ENCODE measurements around the gene DYNLT4. TPM values are rescaled to one million over a fixed set of nuclear protein-coding genes. Genes with fewer than 3 reads are reported as not detected.

The DYNLT4 gene
- total RNA-seq, 6 experiments from 2014 or later: 0.26 TPM; not detected in 5

DNA sequence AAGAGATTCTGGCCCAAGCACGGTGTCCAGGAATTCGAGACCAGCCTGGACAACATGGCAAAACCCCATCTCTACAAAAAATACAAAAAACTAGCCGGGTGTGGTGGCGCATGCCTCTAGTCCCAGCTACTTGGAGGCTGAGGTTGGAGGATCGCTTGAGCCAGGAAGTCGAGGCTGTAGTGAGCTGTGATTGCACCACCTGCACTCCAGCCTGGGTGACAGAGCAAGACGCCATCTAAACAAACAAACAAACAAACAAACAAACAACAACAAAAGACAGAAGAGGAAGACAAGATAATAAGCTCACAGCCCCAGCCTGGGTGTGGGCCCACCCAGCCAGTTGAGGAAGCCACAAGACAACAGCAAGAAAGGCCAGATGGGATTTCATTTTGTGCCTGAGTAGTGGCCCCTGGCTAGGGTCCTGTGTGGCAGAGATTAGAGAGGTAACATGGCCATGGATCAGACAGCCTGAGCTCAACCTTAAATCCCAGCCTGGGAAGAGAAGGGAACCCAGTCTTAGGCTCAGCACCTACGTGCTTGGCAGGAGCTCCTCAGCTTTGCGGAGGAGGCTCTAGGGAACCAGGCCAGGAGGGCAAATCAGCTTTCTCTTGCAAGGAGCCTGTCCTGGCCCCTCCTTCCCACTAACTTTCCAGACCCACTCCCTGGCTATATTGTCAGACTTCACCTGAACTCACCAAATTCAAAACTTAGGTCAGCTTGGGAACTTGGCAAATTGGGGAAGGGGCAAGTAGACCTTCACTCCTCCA lies 14.2 kb downstream of the DYNLT4 start:
- WGBS (ENCODE audit: insufficient coverage, low coverage, low lambda C conversion rate, missing lambda C conversion rate): 66% methylated on average over 3 of the region's 9 CpGs
- no peak overlapping the region for H3K4me3 ChIP-seq
- no peaks in the 10 kb centered on the region for H3K9me3 ChIP-seq
- no peaks in the 10 kb centered on the region for H3K4me1 ChIP-seq
- DNase-seq (no peak), ATAC-seq (peak in 2 of 4 donors; percentile 6)
- no peak overlapping the region for H3K27ac ChIP-seq
- no peaks in the 10 kb centered on the region for H3K36me3 ChIP-seq
- intact Hi-C loops (cut with DNase I): loop anchor here in 1 of 2 donors (5.0 kb wide), 1 partner anchor 34 kb away; no protein-coding TSS in a partner anchor
- TF ChIP-seq CTCF (IDR thresholded peaks at IDR 0.05) (no peak), POLR2A (IDR thresholded peaks at IDR 0.05) (no peak)
- no peaks in the 10 kb centered on the region for H3K27me3 ChIP-seq

GRCh38 chr1:44790968-44791801 lies 16.0 kb downstream of the DYNLT4 start:
- Histone ChIP-seq H3K9me3 (no peaks in the 10 kb centered on the region), H3K4me3 (no peak overlapping the region), H3K27ac (no peak overlapping the region), H3K27me3 (no peaks in the 10 kb centered on the region), H3K4me1 (peaks cover 0 to 4% (median 0%) of the 10 kb centered on the region in 4 donors), H3K36me3 (no peaks in the 10 kb centered on the region)
- WGBS (ENCODE audit: insufficient coverage, low coverage, low lambda C conversion rate, missing lambda C conversion rate): 66% methylated on average over 3 of the region's 7 CpGs
- ATAC-seq: no peak
- DNase-seq: no peak
- intact Hi-C loops (cut with DNase I): loop anchor here in 1 of 2 donors (5.0 kb wide), 1 partner anchor 36 kb away; no protein-coding TSS in a partner anchor
- TF ChIP-seq POLR2A (IDR thresholded peaks at IDR 0.05): no peak
- no peak for TF ChIP-seq CTCF (IDR thresholded peaks at IDR 0.05)

DNA sequence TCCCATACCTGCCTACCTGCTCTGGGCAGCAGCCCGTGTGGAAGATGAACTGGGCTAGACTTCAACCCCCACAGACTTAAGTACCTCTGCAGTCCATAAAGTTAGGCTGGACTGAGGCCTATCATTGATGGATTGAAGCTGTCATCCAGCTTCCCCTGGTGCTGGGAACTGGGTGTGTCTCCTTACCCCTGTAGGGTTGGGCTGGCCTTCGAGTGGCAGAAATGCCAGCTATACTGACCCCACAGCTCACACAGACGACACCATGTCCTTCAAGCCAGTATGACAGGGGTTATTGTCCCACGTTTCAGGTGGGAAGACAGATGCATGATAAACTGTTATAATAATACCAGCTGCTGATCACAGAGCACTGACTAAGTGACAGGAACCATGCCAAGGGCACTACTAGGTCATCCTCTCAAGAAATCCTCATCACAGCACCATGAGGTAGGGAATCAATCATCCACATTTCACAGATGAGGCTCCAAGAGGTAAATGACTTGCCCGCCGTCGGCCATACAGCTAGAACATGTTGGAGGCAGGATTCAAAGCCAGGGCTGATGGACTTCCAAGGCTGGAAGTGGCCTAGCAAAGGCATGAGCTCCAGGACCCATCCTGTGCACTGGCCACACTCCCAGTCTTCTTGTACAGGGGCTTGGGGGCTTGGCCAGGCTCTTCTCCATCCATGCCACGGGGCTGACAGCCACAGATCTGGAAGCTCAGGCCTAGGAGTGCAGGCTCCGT lies 18.9 kb downstream of the DYNLT4 start, which contains the start of gene BEST4:
Gene BEST4, minus strand, starts transcription at position 51 of the 741 bp plus-strand sequence. CDS start 465 bp downstream, outside the sequence.
- DNase-seq (no peak), ATAC-seq (no peak)
- 60% methylated on average over 1 of the region's 9 CpGs for WGBS (ENCODE audit: insufficient coverage, low coverage, low lambda C conversion rate, missing lambda C conversion rate)
- intact Hi-C loops (cut with DNase I): loop anchor here in 1 of 2 donors (10.0 kb wide), 1 partner anchor 47 kb away; no protein-coding TSS in a partner anchor
- TF ChIP-seq POLR2A (IDR thresholded peaks at IDR 0.05): no peak
- no peak for TF ChIP-seq CTCF (IDR thresholded peaks at IDR 0.05)
- no peak within 1 kb of the TSS for H3K4me3 ChIP-seq
- H3K27me3 ChIP-seq: no peaks in the 10 kb centered on the region
- H3K9me3 ChIP-seq: no peaks in the 10 kb centered on the region
- peaks cover 0 to 20% (median 0%) of the 10 kb centered on the region in 4 donors for H3K4me1 ChIP-seq
- H3K36me3 ChIP-seq: no peaks in the 10 kb centered on the region
- no peak within 1 kb of the TSS for H3K27ac ChIP-seq

DNA sequence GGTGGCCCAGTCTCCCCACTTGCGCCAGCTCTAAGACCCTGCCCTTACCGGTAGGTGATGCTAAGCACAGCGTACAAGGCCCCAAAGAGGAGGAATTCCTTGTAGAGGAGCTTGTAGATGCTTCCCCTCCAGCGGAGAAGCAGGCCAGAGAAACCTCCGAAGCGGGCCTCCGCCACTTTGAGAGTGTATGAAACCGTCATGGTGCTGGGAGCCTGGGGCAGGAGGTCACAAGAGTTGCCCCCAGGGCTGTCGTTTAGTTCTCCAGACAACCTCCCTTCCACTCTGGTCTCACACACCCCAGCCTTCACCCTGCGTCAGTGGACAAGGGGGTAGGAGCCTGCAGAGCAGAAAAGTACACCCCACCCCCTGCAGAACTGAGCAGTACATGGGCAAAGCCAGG lies 19.6 kb downstream of the DYNLT4 start:
- Histone ChIP-seq H3K4me1 (peaks cover 0 to 20% (median 0%) of the 10 kb centered on the region in 4 donors), H3K27ac (no peak overlapping the region), H3K9me3 (no peaks in the 10 kb centered on the region), H3K27me3 (no peaks in the 10 kb centered on the region), H3K36me3 (no peaks in the 10 kb centered on the region), H3K4me3 (no peak overlapping the region)
- intact Hi-C loops (cut with DNase I): loop anchor here in 1 of 2 donors (10.0 kb wide), 1 partner anchor 47 kb away; no protein-coding TSS in a partner anchor
- TF ChIP-seq CTCF (IDR thresholded peaks at IDR 0.05) (no peak), POLR2A (IDR thresholded peaks at IDR 0.05) (no peak)
- DNase-seq: no peak
- no CpG with 5 or more reads among the region's 10 CpGs for WGBS (ENCODE audit: insufficient coverage, low coverage, low lambda C conversion rate, missing lambda C conversion rate)
- ATAC-seq: no peak

All from right lobe of liver (tissue), 6 donors.